Jurkat, Clone E6-1 (cell line): Measurements from ENCODE around the gene NR1H4. TPM values are rescaled to one million over a fixed set of nuclear protein-coding genes. Genes with fewer than 3 reads are reported as not detected.
"Not testable (repeated sequence)": the region's sequence is repeated elsewhere in the genome, so short reads cannot be mapped to it uniquely, and the experiment has no call there.

Experiments
- DNase-seq: peaks from one replicate; pipeline ENCODE4 v3.0.0-alpha.2; 2011; ENCODE audit warnings: low read depth, low spot score
- H3K4me3 ChIP-seq: 2 replicates; pipeline ENCODE4 v1.5.1; 2011; ENCODE audit warnings: mild to moderate bottlenecking, low read length, control low read depth, moderate library complexity
- polyA plus RNA-seq: library from polyadenylated mRNA; unstranded; fragments of >200 nt; gene quantifications from one replicate; pipeline ENCODE4 v1.2.1, GENCODE V29; 2012; ENCODE audit warnings: missing spikeins; ENCODE audit not compliant: insufficient read length, insufficient read depth

NR1H4 gene
- not detected for polyA plus RNA-seq

DNA sequence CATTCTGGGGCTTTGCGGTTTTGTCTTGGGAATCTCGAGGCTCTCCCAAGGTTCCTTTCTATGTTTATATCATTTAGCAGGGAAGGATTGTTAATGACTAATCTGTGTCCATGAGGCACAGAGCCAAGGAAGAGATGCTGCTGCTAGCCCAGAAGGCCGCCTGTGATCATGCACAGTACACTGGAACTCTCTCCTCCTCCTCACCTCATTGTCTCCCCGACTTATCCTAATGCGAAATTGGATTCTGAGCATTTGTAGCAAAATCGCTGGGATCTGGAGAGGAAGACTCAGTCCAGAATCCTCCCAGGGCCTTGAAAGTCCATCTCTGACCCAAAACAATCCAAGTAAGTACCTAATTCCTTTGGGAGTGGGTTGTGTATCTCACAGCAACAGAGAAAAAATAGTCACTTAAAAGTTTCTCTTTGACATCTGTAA lies at the start of gene NR1H4:
TSS of gene NR1H4 (plus strand) at position 151 of the 435 bp plus-strand sequence. CDS start 19,458 bp downstream, outside the sequence.
- DNase-seq: no peak
- no peak within 1 kb of the TSS for H3K4me3 ChIP-seq

DNA sequence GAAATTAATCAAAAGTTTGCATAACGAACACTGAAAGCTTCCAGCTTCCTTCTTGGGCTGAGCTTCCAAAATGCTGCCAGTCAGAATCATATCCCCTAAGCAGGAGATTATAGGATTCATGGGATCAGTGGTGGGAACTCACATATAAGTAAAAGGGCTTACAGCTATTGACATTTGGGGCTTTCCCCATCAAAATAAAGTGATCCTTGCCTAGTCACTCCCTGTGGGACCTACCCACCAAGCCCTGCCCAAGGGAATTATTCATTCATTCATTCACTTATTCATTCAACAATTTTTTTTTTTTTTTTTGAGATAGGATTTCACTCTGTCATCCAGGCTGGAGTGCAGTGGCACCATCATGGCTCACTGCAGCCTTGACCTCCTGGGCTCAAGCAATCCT lies 47.5 kb upstream of the NR1H4 start:
- H3K4me3 ChIP-seq: no peak overlapping the region
- DNase-seq: no peak

DNA sequence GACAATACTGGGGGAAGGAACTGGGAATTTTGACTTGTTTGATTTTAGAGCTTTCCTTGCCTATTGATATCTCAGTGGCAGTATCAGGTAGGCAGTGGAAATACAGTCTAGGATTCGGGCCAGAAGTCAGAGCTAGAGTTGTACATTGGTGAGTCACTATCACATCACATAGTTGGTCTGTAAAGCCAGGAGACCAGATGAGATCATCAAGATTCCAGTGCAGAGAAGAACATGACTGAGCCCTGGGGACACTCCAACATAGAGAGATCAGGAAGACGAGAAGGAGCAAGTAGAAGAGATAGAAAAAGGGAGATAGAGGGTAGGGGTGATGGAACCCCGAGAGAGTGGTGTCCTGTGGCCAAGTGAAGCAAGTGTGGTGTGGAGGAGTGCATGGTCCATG lies 46.6 kb upstream of the NR1H4 start:
- no peak overlapping the region for H3K4me3 ChIP-seq
- DNase-seq: no peak

DNA sequence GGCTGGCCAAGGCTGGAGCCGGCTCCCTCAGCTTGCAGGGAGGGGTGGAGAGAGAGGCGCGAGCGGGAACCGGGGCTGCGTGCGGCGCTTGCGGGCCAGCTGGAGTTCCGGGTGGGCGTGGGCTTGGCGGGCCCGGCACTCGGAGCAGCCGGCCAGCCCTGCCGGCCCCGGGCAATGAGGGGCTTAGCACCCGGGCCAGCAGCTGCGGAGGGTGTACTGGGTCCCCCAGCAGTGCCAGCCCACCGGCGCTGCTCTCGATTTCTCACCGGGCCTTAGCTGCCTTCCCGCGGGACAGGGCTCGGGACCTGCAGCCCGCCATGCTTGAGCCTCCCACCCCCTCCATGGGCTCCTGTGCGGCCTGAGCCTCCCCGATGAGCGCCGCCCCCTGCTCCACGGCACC lies 43.4 kb upstream of the NR1H4 start:
- not testable (repeated sequence) for DNase-seq, H3K4me3 ChIP-seq

- no peak for DNase-seq
- H3K4me3 ChIP-seq: no peak overlapping the region
Measured at GRCh38 chr12:100433701-100434100, 40.0 kb upstream of the NR1H4 start.

- H3K4me3 ChIP-seq: no peak overlapping the region
- DNase-seq: no peak
Measured at GRCh38 chr12:100434177-100434576, 39.5 kb upstream of the NR1H4 start.

DNA sequence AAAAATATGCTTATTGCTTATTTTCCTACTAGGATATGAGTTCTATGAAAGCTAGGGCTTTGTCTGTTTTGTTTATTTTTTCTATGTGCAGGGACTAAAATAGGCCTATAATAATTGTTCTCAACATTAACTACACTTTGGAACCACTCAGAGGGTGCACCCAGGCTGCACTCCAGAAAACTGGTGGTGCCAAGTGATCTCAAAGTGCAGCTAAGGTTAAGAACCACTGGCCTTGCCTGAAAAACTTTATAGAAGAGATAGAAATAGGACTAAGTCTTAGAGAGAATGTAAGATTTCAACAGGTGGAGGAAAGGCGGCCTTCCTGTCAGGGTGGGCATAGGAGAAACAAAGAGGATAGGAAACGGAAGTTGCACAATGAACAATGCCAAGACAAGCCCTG lies 37.7 kb upstream of the NR1H4 start:
- DNase-seq: no peak
- H3K4me3 ChIP-seq: no peak overlapping the region

DNA sequence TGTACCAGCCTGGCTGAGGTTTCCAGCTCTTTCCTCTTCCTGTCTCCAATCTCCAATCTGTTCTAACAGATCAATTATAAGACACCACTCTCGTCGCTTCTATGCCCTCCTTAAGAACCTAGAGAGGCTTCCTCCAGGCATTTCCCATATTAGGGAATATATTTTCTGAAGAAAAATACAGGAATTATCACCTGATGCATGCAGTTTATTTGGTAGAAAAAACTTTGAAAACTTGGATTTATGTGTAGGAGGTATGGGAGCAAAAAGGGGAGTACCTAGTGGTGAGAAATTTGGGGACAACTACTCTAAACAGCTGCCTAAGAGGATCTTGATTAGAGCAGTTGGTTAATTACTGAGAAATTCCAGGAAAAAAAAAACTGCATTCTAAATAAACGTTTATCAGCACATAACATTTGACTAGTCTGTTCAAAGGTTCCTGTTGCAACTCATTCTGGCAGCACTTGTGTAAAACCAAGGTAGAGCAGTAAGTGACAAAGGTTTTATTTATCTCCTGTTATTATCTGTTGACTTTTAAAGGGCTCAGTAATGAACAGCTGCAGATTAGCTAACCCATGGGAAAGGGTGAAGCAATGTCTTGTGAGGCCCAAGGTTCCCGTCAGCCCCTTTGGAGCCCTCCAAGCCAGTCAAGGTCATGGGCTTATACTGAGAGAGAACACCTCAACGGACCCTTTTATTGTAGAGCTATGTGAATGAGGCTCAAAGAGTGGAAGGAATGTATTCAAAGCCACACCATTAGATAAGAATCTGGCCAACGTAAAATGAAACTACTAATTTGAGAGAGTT lies 36.4 kb upstream of the NR1H4 start:
- H3K4me3 ChIP-seq: no peak overlapping the region
- DNase-seq: no peak

GRCh38 chr12:100439797-100440196 lies 33.9 kb upstream of the NR1H4 start:
- DNase-seq: no peak
- H3K4me3 ChIP-seq: no peak overlapping the region

DNA sequence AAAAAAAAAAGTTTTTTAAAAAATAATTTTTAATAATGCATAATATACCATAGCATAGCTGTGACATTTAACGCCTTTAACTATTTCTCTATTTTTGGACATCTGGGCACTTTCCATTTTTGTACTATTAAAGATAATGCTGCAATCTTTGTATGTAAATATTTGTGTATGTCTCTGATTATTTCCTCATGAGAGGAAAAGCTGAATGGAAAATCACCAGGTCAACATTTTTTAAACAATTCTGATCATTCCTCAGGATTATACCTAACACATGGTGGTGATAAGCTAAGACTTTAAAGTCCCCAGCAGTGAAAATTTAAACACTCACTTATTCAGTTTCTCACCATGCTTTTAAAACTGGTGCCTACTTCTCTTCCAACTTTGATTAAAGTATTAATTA lies 31.3 kb upstream of the NR1H4 start:
- H3K4me3 ChIP-seq: no peak overlapping the region
- DNase-seq: no peak

DNA sequence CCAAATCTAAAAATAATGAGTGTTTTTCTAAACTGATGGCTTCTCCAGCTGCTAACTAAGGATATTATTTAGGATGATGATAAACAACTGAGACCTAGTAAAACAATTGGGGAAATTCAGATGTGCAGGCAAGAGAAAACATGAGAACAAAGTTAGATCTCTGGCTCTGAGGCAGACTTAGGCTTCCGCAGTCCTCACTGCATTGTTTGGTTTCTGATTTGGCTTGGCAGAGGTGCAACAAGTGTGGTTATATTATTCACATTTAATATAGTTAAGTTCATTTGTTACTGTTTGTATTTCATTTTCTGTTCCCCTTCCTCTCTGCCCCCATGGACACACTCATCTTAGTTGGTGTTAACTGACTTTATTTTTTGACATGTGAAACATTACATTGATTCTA lies 30.2 kb upstream of the NR1H4 start:
- DNase-seq: no peak
- no peak overlapping the region for H3K4me3 ChIP-seq

GRCh38 chr12:100445081-100445481 lies 28.6 kb upstream of the NR1H4 start:
- H3K4me3 ChIP-seq: no peak overlapping the region
- no peak for DNase-seq

GRCh38 chr12:100447381-100447780 lies 26.3 kb upstream of the NR1H4 start:
- no peak for DNase-seq
- H3K4me3 ChIP-seq: no peak overlapping the region

DNA sequence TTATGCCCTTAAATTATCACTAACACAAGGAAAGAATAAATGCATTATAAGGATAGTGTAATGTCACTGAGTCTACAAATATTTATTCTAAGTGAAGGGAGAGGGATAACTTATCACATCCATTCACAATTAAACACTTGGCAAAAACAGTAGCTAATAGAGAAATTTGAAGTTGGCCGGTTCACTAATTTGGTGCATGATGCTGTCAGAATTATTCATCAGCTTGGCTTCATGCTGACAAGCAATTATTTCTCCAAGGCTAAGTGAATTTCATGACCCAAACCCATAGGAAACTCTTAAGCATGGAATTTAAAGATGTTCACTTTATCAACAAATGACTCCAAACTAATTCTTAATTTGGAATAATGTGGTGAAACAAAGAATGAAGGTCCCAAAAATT lies 25.0 kb upstream of the NR1H4 start:
- H3K4me3 ChIP-seq: no peak overlapping the region
- DNase-seq: no peak

DNA sequence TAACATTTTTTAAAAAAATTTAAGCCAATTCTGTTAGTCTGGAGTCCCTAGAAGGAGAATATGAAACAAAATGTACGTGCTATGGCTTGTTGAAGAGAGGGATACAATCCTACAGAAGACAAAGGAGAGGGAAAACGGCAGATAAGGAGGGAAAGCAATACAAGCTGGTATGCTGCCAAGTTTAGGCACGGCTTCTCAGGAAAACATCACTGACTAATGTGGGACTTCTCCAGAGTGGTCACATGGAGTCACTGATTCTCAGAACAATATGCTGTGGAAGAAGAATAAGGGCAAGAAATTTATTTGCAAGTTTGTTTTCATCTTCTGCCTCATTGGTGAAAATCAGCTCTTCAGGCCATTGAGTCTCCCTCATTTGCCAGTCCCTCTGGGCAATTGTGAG lies 22.9 kb upstream of the NR1H4 start:
- H3K4me3 ChIP-seq: no peak overlapping the region
- DNase-seq: no peak

GRCh38 chr12:100453951-100454350 lies 19.7 kb upstream of the NR1H4 start:
- H3K4me3 ChIP-seq: no peak overlapping the region
- DNase-seq: no peak

DNA sequence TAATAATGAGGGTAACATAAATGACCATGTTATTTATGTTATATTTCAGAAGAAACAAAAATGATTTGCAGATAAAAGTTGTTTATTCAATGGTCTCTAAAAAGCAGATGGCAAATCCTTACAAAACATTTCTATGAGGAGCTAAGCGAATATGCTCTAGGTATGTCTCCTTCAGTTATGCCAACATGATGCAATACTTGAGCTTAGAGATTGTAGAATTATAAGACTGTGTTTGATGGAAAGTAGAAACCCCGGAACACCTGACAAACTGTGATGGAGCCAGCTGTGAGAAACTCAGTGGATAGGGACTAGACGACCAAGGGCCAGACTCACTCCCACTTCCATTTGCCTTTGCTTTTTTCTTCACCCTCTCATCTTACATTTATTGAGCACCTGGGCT lies 17.8 kb upstream of the NR1H4 start:
- H3K4me3 ChIP-seq: no peak overlapping the region
- DNase-seq: no peak

- no peak overlapping the region for H3K4me3 ChIP-seq
- DNase-seq: no peak
Measured at GRCh38 chr12:100458191-100458590, 15.5 kb upstream of the NR1H4 start.

DNA sequence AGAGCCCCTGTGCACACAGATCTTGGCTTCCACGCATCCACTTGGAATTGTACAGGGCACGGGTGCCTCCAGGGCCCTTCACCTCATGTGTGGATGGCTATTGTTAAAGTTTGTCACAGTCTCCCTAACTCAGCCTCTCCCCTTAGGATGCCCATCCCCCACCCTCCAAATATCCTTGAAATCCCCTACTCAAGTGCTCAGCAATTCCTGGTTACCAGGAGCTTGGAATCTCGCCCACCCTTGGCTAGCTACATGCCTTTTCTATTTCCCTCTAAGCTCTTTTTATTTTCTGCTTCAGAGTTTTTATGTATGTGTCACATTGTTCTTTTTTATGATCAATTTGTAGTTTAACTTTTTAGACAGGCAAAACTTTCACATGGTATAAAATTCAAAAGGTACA lies 13.0 kb upstream of the NR1H4 start:
- DNase-seq: no peak
- H3K4me3 ChIP-seq: no peak overlapping the region

DNA sequence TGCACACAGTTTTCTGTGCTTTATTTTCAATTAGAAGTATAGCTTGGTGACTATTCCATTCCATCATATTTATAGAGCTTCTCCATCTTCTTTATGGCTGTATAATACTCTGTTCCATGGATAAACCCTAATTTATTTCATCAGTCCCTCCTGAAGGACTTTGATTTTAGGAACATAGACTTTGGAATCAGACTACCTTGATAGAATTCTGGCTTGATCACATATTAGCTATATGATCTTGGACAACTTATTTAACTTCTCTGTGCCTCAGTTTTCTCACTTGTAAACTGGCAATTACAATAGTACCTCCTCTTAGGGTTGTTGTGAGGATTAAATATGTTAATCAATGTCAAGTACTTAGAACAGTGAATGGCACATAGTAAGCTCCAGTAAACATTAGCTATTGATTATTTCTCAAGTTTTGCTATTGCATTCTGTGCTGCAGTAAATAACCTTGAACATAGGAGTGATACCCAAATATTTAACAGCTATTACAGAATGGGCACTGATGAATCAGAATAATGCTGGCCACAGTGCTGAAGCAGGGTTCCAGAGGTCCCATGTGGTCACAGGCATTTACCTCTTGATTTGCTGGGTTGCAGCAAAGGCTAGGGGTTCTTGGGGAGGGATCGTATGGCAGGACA lies 12.2 kb upstream of the NR1H4 start:
- no peak overlapping the region for H3K4me3 ChIP-seq
- DNase-seq: no peak

- H3K4me3 ChIP-seq: no peak overlapping the region
- no peak for DNase-seq
Measured at GRCh38 chr12:100463661-100464060, 10.0 kb upstream of the NR1H4 start.
